ENCODE measurements around the gene ZNF784. TPM values are rescaled to one million over a fixed set of nuclear protein-coding genes. Genes with fewer than 3 reads are reported as not detected.
A peak's percentile ranks its signal among the peaks of the same experiment; 100 is the strongest.

ZNF784 gene
- total and polyA plus RNA-seq, 2 of the 13 experiments (the other 11 are each of a cell fraction or from before 2014, with no cell fraction given) = 4.1 to 4.2 TPM

DNA sequence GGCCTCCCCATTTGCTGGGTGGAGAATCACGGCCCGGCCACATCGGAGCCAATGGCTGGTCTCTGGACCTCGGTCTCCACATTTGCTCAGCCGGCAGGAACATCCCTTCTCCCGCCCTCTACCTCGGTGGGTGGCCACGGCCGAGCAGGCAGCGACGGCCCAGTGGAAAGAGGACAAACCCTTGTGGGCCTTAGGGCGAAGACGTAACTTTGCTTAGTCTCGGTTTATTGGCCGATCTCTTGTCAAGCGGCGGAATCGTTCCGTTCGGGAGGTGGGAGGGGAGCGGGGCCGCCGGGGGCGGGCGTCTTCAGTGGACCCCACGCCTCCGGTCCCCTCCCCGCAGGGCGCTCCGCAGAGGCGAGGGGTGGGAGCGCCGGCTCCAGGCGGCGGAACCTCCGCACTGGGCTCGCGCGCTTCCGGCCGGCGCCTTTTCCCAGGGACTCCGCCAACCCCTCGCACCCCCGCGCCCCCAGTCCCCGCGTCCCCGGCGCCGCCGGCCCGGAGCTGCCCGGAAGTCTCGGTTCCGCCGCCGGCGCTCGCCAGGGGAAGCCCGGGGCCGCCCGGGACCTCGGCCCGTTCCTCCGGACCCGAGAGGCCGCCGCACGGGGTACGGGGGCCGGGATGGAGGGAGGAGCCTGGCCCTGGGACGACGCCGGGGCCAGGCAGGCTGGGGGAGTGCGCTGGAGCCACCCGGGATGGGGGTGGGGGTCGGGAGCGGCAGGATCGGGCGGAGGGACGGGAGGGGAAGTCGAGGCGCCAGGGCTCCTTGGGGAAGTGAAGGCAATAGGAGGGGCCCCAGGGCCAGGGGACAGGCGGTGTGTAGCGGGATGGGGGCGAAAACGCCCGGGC, 16.4 kb upstream of the ZNF784 start, which contains the start of gene ZNF580 (continued):
- peak; percentile 67; the same call in 1 of the 2 replicates for TF ChIP-seq THAP11 (CRISPR knock-in tag; IDR thresholded peaks at IDR 0.05)
- no peak for TF ChIP-seq KDM6A (CRISPR knock-in tag; IDR thresholded peaks at IDR 0.05; ENCODE audit: low read depth)

DNA sequence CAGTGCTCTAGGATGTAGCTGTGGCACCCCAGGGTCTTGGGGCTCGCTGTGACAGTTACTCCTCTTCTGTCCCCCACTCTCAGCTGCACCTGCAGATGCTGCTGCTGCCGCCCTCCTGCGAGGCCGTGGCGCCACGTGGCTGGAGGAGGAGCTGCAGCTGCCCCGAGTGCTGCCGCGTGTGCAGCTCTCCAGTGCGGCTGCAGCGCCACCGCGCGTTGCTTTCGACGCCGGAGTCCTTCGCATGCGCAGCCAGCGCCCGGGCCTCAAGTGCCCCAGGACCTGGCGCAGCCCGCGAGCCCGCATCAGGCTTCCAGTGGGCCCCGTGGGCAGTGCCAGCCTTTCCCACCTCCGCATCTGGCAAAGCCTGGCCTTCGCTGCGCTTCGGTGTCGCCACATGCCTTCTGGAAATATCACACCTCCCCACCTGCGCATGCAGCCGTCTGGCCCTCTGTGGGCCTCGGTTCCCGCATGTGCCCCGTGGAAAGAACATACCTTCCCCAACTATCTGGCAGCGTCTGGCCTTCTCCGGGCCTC, 15.7 kb upstream of the ZNF784 start:
- no peak for DNase-seq (ENCODE audit: low spot score)
- H3K27ac ChIP-seq (ENCODE audit: extremely low read length, insufficient read depth, low read length) = peak overlapping the region; percentile 79
- no peak overlapping the region for H2AFZ ChIP-seq (ENCODE audit: low read length)
- H3K9me3 ChIP-seq (ENCODE audit: low read length) = no peaks in the 10 kb centered on the region
- intact Hi-C loops (cut with micrococcal nuclease; ENCODE audit: unreplicated experiment) (no loop called here), in situ Hi-C loops (cut with HindIII; ENCODE audit: extremely low pct_ligation_motif_present, low pct_unique_long_range_greater_than_20kb) (no loop called here)
- ATAC-seq = no peak
- H4K20me1 ChIP-seq (ENCODE audit: insufficient read depth, low read length) = no peaks in the 10 kb centered on the region
- H3K4me2 ChIP-seq (ENCODE audit: low read depth, low read length) = peak overlapping the region; percentile 75
- TSS peak; percentile 78 for BruUV-seq (replicated peaks)
- H3K4me1 ChIP-seq (ENCODE audit: insufficient read depth, low read length) = peaks cover 53% of the 10 kb centered on the region
- peak overlapping the region; percentile 92 to 96 (median 92); a peak in 5 of 6 replicates for H3K4me3 ChIP-seq (replicated peaks in 1 of 3; ENCODE audit: insufficient read depth in 1 of 3, low read depth in 2 of 3, low read length in 3 of 3)
- peaks cover 49% of the 10 kb centered on the region for H3K79me2 ChIP-seq (ENCODE audit: insufficient read depth, low read length)
- H3K27me3 ChIP-seq (ENCODE audit: control insufficient read depth in 1 of 2, insufficient read depth in 2 of 2, low read length in 2 of 2) = no peaks in the 10 kb centered on the region; a peak in 1 of 5 replicates
- peaks cover 0 to 6% of the 10 kb centered on the region in 2 experiments; a peak in 2 of 5 replicates for H3K36me3 ChIP-seq (replicated peaks in 1 of 2; ENCODE audit: control insufficient read depth in 1 of 2, insufficient read depth in 2 of 2, low read length in 2 of 2)
- FAIRE-seq = no peak
- CTCF ChIA-PET (ENCODE audit: low intra/inter-chr PET ratio, low total read pairs) = no interaction called here
- POLR2A ChIA-PET = no interaction called here
- H3K9ac ChIP-seq (ENCODE audit: insufficient read depth, low read depth, low read length) = peak overlapping the region; percentile 84
- WGBS (ENCODE audit: low lambda C conversion rate) = 69% methylated on average over 19 of the region's 38 CpGs
- TF ChIP-seq CHD2 (IDR thresholded peaks at IDR 0.05; ENCODE audit: low read depth, low read length) = no peak
- TF ChIP-seq MYNN (CRISPR knock-in tag; IDR thresholded peaks at IDR 0.05; ENCODE audit: low read depth) = no peak
- no peak for TF ChIP-seq ZNF614 (CRISPR knock-in tag; IDR thresholded peaks at IDR 0.05; ENCODE audit: borderline replicate concordance)
- no peak for TF ChIP-seq SAFB2 (CRISPR knock-in tag; IDR thresholded peaks at IDR 0.05; ENCODE audit: borderline replicate concordance, low read depth)
- TF ChIP-seq FOXO1 (CRISPR knock-in tag; IDR thresholded peaks at IDR 0.05) = no peak
- TF ChIP-seq, protein P1, sequence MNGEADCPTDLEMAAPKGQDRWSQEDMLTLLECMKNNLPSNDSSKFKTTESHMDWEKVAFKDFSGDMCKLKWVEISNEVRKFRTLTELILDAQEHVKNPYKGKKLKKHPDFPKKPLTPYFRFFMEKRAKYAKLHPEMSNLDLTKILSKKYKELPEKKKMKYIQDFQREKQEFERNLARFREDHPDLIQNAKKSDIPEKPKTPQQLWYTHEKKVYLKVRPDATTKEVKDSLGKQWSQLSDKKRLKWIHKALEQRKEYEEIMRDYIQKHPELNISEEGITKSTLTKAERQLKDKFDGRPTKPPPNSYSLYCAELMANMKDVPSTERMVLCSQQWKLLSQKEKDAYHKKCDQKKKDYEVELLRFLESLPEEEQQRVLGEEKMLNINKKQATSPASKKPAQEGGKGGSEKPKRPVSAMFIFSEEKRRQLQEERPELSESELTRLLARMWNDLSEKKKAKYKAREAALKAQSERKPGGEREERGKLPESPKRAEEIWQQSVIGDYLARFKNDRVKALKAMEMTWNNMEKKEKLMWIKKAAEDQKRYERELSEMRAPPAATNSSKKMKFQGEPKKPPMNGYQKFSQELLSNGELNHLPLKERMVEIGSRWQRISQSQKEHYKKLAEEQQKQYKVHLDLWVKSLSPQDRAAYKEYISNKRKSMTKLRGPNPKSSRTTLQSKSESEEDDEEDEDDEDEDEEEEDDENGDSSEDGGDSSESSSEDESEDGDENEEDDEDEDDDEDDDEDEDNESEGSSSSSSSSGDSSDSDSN (CRISPR knock-in tag; IDR thresholded peaks at IDR 0.05) = no peak
- TF ChIP-seq, protein P2, sequence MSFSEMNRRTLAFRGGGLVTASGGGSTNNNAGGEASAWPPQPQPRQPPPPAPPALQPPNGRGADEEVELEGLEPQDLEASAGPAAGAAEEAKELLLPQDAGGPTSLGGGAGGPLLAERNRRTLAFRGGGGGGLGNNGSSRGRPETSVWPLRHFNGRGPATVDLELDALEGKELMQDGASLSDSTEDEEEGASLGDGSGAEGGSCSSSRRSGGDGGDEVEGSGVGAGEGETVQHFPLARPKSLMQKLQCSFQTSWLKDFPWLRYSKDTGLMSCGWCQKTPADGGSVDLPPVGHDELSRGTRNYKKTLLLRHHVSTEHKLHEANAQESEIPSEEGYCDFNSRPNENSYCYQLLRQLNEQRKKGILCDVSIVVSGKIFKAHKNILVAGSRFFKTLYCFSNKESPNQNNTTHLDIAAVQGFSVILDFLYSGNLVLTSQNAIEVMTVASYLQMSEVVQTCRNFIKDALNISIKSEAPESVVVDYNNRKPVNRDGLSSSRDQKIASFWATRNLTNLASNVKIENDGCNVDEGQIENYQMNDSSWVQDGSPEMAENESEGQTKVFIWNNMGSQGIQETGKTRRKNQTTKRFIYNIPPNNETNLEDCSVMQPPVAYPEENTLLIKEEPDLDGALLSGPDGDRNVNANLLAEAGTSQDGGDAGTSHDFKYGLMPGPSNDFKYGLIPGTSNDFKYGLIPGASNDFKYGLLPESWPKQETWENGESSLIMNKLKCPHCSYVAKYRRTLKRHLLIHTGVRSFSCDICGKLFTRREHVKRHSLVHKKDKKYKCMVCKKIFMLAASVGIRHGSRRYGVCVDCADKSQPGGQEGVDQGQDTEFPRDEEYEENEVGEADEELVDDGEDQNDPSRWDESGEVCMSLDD (CRISPR knock-in tag; IDR thresholded peaks at IDR 0.05; ENCODE audit: borderline replicate concordance) = no peak
- TF ChIP-seq ISX (CRISPR knock-in tag; conservative IDR thresholded peaks at IDR 0.05) = no peak
- TF ChIP-seq MED1 (CRISPR knock-in tag; IDR thresholded peaks at IDR 0.05) = no peak; the same call in 1 of the 2 replicates
- TF ChIP-seq, protein P3, sequence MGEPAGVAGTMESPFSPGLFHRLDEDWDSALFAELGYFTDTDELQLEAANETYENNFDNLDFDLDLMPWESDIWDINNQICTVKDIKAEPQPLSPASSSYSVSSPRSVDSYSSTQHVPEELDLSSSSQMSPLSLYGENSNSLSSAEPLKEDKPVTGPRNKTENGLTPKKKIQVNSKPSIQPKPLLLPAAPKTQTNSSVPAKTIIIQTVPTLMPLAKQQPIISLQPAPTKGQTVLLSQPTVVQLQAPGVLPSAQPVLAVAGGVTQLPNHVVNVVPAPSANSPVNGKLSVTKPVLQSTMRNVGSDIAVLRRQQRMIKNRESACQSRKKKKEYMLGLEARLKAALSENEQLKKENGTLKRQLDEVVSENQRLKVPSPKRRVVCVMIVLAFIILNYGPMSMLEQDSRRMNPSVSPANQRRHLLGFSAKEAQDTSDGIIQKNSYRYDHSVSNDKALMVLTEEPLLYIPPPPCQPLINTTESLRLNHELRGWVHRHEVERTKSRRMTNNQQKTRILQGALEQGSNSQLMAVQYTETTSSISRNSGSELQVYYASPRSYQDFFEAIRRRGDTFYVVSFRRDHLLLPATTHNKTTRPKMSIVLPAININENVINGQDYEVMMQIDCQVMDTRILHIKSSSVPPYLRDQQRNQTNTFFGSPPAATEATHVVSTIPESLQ (CRISPR knock-in tag; conservative IDR thresholded peaks at IDR 0.05) = no peak
- TF ChIP-seq ZFY (CRISPR knock-in tag; IDR thresholded peaks at IDR 0.05) = no peak
- no peak for TF ChIP-seq ZNF709 (CRISPR knock-in tag; IDR thresholded peaks at IDR 0.05)

Measured in HepG2 (cell line).